GM18511 (cell line): Measurements from ENCODE around the gene PARD3B.

Experiments used
- ATAC-seq: cut with Tn5 transposase; IDR thresholded peaks from one replicate; pipeline ENCODE4 v1.9.1; 2021; ENCODE audit warnings: mild to moderate bottlenecking, moderate library complexity; ENCODE audit not compliant: unreplicated experiment

PARD3B gene

DNA sequence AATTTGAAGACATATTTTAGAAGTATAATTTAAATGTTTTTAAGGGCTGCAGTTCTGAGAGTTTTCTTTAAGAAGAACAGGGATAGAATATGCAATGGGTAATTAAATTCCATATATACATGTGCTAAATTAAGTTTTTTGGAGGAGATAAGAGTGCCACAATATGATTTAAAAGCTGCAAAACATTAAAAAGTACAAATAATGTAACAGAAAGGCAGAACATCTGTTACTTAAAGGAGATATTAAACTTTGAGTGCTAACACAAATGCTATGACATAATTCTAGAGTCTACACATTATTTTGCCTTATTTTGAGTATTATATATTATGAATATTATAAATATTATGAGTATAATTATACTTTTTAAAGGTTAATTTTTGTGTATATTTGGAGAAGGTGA is 102.4 kb downstream of the PARD3B start:
- no peak for ATAC-seq

DNA sequence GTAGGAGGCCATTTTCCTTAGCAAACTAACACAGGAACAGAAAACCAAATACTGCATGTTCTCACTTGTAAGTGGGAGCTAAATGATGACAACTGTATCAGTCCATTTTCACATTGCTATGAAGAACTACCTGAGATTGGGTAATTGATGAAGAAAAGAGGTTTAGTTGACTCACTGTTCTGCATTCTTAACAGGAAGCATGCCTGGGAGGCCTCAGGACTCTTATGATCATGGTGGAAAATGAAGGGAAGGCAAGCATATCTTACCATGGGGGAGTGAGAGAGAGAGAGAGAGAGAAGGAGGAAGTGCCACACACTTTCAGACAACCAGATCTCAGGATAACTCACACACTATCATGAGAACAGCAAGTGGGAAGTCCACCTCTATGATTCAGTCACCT is 105.3 kb downstream of the PARD3B start:
- ATAC-seq, result no peak

DNA sequence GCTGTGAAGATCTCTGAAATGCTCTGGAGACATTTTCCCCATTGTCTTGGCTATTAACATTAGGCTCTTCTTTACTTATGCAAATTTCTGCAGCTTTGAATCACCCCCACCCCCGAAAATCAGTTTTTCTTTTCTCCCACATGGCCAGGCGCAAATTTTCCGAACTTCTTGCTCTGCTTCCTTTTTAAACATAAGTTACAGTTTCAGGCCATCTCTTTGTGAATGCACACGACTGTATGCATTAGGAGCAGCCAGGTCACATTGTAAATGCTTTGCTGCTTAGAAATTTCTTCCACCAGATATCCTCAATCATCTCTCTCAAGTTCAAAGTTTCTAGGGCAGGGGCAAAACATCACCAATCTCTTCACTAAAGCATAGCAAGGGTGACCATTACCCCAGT is 106.8 kb downstream of the PARD3B start:
- ATAC-seq, result no peak

DNA sequence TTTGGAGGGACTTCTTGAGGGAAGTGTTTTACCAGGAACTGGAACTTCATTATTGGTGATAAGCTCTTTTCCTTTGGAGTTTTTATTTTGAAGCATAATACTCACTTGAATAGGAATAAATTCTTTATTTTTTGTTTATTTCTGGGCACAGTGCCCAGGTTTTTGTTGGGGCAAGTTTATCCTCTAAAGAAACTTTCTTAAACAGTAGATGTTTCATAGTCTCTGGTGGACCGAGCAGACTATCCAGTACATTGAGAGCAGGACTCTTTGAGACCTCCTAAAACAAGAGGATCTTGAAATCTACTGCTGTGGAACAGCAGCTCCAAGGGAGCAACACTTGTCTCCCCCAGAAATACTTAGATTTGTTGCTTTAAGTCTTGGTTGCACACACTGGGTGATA is 109.4 kb downstream of the PARD3B start:
- no peak for ATAC-seq

DNA sequence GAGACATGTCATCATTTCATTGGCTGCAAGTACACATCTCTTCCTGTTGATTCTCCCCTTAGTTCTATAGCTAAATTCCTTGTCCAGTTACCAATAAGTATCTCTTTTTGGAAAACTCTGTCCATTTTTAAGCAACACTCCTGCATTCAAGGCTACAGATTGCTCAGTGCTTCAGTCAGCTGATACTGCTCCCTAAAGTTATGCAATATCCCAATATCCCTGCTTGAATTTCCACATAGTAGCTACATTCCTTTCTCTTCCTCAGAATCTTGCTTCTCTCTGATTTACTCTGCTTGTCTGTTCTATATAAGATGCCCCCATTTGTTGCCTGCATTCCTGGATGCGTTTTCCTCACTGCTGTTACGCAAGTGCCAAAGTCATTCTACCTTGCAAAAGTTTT is 109.8 kb downstream of the PARD3B start:
- ATAC-seq, result no peak

DNA sequence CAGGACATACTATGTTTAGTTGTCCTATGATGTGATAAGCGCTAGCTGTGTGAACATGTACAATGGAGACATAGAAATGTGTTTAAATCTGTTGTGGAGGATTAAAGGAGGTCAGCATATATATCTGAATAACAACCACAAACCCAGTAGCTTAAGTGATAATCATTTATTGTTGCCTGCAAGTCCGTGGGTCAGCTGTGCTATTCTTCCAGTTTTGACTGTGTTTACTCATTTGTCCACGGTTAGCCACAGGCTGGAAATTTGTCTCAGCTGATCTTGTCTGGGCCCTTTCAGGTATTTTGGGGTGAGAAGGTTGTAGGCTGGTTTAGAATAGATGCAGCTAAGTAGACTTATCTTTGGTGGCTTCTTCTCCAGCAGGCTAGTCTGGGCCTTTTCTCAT is 110.4 kb downstream of the PARD3B start:
- ATAC-seq, result no peak

DNA sequence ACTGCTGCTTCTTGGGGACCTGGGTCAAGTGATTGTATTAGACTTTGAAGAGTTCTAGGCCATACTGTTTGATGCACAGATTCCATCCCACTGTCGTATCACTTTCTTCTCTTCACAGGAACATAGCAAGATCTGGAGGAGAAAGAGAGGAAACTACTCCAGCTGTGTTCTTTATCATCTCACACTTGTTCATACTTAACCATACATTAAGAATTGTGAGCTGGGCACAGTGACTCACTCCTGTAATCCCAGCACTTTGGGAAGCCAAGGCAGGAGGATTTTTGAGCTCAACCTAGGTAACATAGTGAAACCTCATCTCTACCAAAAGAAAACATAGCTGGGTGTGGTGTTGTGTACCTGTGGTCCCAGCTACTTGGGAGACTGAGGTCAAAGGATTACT is 111.7 kb downstream of the PARD3B start:
- no peak for ATAC-seq

DNA sequence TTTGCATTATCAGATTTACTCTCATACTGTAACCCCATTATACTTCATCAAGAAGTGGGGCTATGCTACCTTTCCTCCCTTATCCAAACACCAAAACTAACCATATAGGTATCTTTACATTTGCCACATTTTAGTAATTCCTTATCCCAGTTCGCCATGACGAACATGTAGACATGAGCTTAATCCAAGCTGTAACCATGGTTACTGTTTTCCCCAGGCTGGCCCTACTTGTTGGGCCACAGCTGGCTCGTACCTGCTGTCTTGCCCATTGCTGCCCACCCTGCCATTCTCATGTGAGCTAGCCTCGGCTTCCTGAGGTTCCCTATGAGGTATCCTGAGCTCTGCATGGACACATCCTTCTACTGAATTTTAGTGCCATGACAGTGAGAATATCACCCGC is 117.7 kb downstream of the PARD3B start:
- no peak for ATAC-seq

DNA sequence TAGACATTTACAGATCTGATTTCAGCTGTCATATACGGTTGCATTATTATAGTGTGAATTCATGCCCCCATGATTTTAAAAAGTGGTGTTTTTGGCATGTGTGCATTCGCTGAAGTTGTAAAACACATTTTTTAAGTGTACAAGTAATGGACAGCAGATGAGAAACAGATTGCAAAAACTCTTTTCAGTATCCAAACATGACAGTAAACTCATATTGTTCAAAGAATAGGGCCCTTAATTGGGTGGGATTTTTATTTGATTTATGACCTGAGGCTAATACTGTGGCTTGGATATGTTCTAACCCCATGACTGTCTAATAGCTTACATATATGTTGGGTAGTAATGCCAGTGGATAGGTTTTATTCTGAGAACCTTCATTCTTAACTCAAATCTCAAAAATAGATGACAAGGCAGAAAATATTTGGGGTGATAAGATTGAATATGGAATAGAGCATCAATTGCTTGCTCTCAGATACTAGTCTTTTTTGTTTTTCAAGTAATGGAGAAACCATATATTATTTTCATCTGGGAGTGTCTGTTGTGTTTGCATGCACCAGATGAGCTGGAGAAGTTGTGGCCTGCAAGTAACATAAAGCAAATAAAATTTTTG is 118.6 kb downstream of the PARD3B start:
- no peak for ATAC-seq

DNA sequence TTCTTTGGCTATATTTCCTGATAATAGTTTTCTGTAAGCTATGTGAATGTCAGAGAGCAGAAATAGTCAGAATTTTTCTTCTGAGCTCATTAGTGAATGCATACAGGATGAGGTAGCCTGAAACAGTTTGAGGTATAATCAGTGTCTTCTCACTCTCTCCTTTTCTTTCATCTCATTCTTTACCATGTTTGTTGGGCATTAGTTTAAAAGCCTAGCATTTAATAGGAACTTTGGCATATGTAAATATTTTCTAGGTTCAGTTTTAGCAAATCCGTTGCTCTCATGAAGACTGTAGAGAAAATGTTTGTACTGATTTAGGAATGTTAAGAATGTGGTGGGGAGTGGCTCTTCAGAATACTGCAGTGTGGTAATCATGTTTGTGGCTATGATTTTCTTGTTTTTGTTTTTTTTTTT is 119.4 kb downstream of the PARD3B start:
- ATAC-seq, result no peak

DNA sequence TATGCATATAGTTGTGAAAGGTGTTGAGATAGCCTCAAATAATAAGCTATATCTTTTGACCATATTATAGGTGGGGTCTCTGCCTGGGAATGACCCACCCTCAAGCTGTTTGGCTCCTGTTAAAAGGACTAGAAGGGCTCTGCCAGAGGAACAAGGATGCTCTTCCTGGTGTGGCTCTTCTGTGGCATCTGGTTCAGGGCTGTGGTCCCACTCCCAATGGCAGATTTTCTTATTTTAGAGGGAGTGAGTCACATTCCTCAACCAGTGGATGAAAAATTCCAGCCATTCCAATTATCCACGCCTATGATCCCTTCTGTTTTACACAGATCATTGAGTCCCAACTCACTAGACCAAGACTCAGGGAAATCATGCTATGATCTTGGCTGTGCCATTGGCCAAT is 119.9 kb downstream of the PARD3B start:
- ATAC-seq, result no peak

DNA sequence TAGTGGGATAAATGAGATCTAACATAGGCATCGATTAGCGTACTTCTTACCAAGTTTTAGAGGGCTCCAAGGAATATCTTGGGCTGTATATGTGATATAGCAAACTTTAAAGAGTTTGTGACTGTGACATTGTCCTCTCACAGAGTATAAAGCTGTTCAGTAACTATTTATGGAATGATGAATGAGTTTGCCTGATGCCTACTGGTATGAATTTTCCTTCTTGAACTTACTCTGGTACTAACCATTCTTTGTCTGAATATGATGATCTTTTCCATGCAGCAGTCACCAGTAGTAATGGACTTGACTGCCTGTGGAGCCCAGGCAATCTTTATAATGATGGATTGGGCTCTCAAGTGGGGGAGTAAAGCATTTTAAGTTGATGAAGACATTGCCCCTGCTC is 120.5 kb downstream of the PARD3B start:
- no peak for ATAC-seq

DNA sequence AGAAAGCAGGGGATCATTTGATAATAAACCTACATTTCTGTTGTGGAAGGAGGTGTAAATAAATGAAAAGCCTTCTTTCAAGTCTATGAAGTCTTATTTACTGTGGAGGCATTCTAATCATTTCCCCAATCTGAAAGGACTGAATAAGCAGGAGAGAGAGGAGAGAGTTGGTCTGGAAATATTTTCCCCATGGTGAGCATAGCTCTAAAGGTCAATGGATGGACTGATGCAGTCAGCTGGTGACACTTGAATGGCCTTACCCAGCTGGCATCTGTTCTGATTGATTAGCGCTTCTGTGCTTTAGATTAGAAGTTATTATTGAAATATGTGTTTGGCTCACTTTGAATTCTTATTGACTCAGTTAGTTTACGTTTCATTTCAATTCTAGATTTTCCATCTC is 122.7 kb downstream of the PARD3B start:
- no peak for ATAC-seq

DNA sequence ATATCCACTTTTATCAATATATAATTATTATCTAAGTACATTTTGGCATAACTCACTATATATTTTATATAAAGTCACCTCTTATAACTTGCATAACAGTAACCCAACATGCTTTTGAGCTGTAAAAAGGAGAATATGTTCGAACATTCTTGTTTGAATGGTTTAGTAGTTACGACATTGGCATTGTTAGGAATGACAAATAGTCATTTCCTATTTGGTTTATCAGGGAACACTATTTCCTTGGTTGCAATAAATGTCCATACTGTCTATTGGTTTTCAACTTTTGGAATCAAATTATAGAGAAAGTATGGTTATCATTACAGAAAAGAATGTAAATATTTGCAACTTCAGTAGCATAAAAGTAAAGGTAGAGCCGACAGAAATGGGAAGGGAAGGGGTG is 124.1 kb downstream of the PARD3B start:
- no peak for ATAC-seq

DNA sequence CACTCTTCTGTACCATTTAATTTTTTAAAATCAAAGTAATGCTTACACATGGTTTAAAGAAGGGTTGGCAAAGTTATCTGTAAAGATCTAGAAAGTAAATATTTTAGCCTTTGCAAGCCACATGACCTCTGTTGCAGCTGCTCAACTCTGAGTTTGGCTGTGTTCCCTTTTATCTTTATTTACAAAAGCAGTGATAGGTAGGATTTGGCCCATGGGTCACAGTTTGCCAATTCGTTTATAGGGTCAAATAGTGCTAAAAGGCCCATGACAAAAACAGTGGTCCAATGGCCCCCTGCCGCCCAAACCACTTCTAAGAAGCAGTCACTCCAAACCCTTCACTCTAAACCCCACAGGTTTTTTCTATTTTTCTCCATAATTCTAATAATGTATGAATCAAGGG is 124.8 kb downstream of the PARD3B start:
- ATAC-seq, result no peak

DNA sequence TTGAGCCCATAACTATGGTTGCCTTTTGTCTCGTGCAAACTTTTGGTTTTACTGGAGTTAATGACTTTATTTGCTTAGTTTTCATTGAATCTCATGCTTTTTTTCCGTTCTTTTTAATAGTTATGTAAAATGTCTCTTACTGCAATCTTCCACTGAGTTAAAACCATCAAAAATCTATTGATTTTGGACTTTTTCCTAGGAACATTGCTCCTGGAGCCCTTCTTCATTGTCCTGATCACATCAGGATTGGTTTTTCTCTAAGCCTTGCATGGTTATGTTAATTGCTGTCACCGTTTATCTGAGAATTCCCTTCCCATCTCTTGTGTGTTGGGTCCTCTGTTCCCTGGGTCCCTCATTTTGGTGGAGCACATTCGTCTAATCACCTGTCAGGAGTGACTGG is 125.5 kb downstream of the PARD3B start:
- ATAC-seq, result no peak

DNA sequence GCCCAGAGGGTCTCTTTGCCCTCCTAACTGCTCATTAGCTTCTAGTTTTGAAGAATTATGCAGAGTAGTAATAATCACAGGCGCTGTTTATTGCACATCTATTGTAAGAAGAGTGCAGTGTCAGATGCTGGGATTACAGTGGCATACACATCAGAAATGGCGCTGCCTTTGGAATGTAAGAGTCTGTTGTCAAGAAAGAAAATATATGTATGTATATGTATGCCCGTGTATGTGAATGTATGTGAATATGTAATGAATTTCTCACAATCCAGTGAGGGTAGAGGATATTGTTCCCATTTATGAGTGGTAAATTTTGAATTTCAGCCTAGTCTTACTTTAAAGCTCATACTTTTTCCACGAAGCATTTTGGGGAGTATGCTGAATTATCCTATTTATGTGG is 127.5 kb downstream of the PARD3B start:
- no peak for ATAC-seq

DNA sequence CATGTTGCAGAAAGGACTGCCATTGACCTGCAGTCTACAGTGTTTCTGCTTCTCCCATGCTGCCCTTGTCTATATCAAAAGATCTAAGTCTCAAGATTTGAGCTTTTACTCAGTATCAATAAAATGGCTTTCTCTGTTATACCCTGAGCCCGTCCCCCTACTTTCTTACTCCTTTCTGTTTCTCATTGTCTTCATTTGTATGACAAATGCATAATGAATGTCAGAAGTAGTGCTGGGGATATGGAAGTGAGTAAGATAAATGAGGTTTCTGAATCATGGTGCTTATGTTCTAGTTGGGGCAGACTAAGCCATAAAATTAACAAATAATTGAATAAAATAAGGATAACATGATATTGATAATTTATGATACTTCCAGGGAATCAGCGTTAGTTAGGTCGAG is 128.6 kb downstream of the PARD3B start:
- no peak for ATAC-seq

DNA sequence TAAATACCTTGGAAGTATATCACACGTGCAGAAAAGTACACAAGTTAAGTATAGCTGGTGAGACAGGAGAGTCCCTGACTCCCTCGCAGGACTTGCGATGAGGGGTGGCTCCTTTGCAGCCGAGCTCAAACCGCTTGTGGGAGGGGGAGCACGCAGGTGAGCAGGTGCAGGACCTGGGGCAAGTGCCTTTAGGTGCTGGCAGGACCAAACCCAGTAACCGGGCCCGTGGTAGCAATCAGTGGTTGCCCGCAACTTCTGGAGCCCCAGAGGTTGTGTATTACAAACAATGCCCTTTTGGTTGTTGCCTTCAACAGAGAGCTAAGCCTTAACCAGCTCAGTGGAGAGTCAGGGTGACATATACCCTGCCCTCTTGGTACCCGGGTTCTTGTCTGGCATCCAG is 132.8 kb downstream of the PARD3B start:
- ATAC-seq, result no peak

DNA sequence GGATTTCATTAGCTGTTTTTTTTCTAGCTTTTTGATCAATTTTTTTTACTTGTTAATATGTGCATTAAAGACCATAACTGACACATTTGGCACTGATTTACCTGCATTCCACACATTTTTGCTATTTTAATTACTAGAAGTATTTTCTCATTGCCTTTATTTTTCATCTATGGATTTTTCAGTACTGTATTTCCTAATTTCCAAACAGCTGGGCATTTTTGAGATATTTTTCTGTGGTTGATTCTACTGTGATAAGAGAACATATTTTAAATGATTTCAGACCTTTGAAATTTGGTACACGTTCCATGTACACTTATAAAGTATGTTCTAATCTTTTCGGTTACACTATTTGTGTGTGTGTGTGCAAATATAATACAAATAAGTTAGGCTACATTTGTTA is 135.3 kb downstream of the PARD3B start:
- ATAC-seq, result no peak

DNA sequence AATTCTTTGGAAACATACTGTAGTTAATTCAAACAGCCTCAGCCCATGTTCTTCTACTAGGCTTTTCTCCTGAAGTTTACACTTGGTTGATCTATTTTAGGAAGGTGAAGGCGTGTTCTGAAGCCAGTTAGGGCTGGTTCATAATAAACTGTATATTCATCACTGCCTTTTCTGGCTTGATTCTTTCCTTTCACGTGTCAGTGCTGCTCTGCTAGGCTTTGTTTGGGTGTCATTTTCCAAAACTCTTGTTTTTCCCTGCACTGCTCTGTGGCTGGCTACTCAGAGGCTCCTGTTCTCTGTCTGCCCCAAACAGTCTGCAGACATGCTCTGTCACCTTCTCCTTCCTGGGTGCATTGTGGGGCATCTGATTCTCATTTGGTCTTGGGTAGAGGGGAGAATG is 136.1 kb downstream of the PARD3B start:
- no peak for ATAC-seq

DNA sequence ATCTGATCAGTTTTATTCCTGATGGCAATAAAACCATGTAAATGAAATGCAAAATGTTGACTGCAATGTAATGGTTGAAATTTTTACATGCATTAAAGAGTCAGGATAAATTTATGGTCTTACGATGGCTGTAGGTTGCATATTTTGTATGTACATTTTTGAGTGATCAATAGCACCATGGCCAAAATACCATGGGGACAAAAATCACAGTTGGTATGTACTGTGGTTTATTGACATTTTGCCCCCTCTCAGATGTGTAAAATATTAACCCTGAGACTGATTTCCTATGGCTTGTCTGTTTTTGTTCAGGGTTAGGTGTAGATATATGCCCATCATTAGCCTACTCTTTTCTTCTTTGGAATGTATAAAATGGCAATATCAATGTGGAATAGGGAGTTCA is 138.1 kb downstream of the PARD3B start:
- no peak for ATAC-seq

DNA sequence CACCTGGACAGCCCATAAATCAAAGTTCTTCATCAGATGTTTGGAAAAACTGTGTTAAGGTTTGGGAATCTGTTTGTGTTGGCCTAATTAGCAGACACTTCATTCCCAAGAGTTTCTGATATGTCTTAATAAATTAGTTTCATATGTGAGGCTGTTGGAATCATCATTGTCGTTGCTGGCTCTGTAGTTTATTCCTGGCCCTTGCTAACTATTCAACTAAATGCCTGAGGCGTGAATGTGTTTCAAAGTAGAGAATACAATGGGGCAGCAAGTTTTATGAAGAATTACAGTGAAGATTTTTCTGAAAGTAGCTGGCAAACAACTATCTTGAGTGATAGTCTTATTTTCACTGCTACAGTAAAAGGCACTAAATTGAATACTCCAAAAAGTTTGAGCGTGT is 141.1 kb downstream of the PARD3B start:
- ATAC-seq, result no peak

DNA sequence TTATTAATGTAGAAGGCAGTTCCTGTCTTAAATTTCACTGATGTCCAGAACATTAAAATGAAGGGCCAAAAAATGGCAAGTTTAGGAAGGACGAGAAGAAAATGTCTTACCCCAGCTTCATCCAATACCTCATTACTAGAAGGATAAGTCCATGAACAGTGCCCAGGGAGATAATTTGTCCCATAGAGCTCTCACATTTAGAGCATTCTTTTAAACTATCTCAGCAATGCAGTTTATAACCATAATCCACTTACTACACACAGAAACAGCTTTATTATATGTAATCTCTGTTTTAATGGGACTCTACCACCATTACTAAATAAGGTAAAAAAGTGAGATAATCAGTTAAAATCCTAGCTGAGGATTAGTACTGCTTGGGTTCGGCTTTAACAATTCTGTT is 142.5 kb downstream of the PARD3B start:
- ATAC-seq, result no peak
